ENCODE results near the gene FAHD1. TPM values are rescaled to one million over a fixed set of nuclear protein-coding genes. Genes with fewer than 3 reads are reported as not detected.

The FAHD1 gene
- total and polyA plus RNA-seq, 2 donors from 2014 or later = 36.4 to 108 TPM

- H3K4me1 ChIP-seq (ENCODE audit: control insufficient read depth in 2 of 3, insufficient read depth in 2 of 3, low read depth in 1 of 3, low read length in 3 of 3) = peaks cover 0 to 4% (median 4%) of the 10 kb centered on the region in 3 donors
- H3K27ac ChIP-seq (ENCODE audit: low read depth in 2 of 2, low read length in 2 of 2) = no peak overlapping the region
- peak in 2 of 5 donors; percentile 36 to 70 for DNase-seq
- TF ChIP-seq CTCF (IDR thresholded peaks at IDR 0.05; ENCODE audit: borderline replicate concordance, extremely low read depth, insufficient read depth) = no peak
- no peak overlapping the region for H3K4me3 ChIP-seq (ENCODE audit: low read length in 3 of 3)
- intact Hi-C loops (cut with DNase I) = no loop called here
- no peak overlapping the region for H3K9ac ChIP-seq (ENCODE audit: low read length in 3 of 3)
- H3K9me3 ChIP-seq (ENCODE audit: control insufficient read depth in 2 of 3, insufficient read depth in 1 of 3, low read length in 3 of 3) = no peaks in the 10 kb centered on the region
- FAIRE-seq = no peak
- no peaks in the 10 kb centered on the region for H3K36me3 ChIP-seq (ENCODE audit: control insufficient read depth in 2 of 3, insufficient read depth in 3 of 3, low read length in 3 of 3)
- H3K27me3 ChIP-seq (ENCODE audit: control insufficient read depth, insufficient read depth, low read length) = no peaks in the 10 kb centered on the region
Measured at GRCh38 chr16:1788095-1788707, 38.8 kb upstream of the FAHD1 start.

- Histone ChIP-seq H3K27me3 (ENCODE audit: control insufficient read depth, insufficient read depth, low read length) (no peaks in the 10 kb centered on the region), H3K36me3 (ENCODE audit: control insufficient read depth in 2 of 3, insufficient read depth in 3 of 3, low read length in 3 of 3) (no peaks in the 10 kb centered on the region), H3K9ac (ENCODE audit: low read length in 3 of 3) (no peak overlapping the region), H3K27ac (ENCODE audit: low read depth in 2 of 2, low read length in 2 of 2) (no peak overlapping the region), H3K4me1 (ENCODE audit: control insufficient read depth in 2 of 3, insufficient read depth in 2 of 3, low read depth in 1 of 3, low read length in 3 of 3) (peaks cover 0 to 4% (median 4%) of the 10 kb centered on the region in 3 donors), H3K4me3 (ENCODE audit: low read length in 3 of 3) (no peak overlapping the region), H3K9me3 (ENCODE audit: control insufficient read depth in 2 of 3, insufficient read depth in 1 of 3, low read length in 3 of 3) (no peaks in the 10 kb centered on the region)
- FAIRE-seq (no peak), DNase-seq (peak in 1 of 5 donors; percentile 59)
- no peak for TF ChIP-seq CTCF (IDR thresholded peaks at IDR 0.05; ENCODE audit: borderline replicate concordance, extremely low read depth, insufficient read depth)
- intact Hi-C loops (cut with DNase I) = no loop called here
Measured at GRCh38 chr16:1788708-1789100, 38.3 kb upstream of the FAHD1 start.

- Histone ChIP-seq H3K27me3 (ENCODE audit: control insufficient read depth, insufficient read depth, low read length) (no peaks in the 10 kb centered on the region), H3K9me3 (ENCODE audit: control insufficient read depth in 2 of 3, insufficient read depth in 1 of 3, low read length in 3 of 3) (no peaks in the 10 kb centered on the region), H3K36me3 (ENCODE audit: control insufficient read depth in 2 of 3, insufficient read depth in 3 of 3, low read length in 3 of 3) (no peaks in the 10 kb centered on the region), H3K9ac (ENCODE audit: low read length in 3 of 3) (no peak overlapping the region), H3K27ac (ENCODE audit: low read depth in 2 of 2, low read length in 2 of 2) (no peak overlapping the region), H3K4me1 (ENCODE audit: control insufficient read depth in 2 of 3, insufficient read depth in 2 of 3, low read depth in 1 of 3, low read length in 3 of 3) (no peaks in the 10 kb centered on the region), H3K4me3 (ENCODE audit: low read length in 3 of 3) (no peak overlapping the region)
- TF ChIP-seq CTCF (IDR thresholded peaks at IDR 0.05; ENCODE audit: borderline replicate concordance, extremely low read depth, insufficient read depth) = no peak
- no peak for FAIRE-seq
- intact Hi-C loops (cut with DNase I) = no loop called here
- peak in 2 of 5 donors; percentile 39 to 74 for DNase-seq
Measured at GRCh38 chr16:1789643-1790045, 37.4 kb upstream of the FAHD1 start.

- intact Hi-C loops (cut with DNase I) = no loop called here
- Histone ChIP-seq H3K9ac (ENCODE audit: low read length in 3 of 3) (no peak overlapping the region), H3K4me1 (ENCODE audit: control insufficient read depth in 2 of 3, insufficient read depth in 2 of 3, low read depth in 1 of 3, low read length in 3 of 3) (no peaks in the 10 kb centered on the region), H3K4me3 (ENCODE audit: low read length in 3 of 3) (no peak overlapping the region), H3K9me3 (ENCODE audit: control insufficient read depth in 2 of 3, insufficient read depth in 1 of 3, low read length in 3 of 3) (no peaks in the 10 kb centered on the region), H3K36me3 (ENCODE audit: control insufficient read depth in 2 of 3, insufficient read depth in 3 of 3, low read length in 3 of 3) (no peaks in the 10 kb centered on the region), H3K27me3 (ENCODE audit: control insufficient read depth, insufficient read depth, low read length) (no peaks in the 10 kb centered on the region), H3K27ac (ENCODE audit: low read depth in 2 of 2, low read length in 2 of 2) (no peak overlapping the region)
- no peak for TF ChIP-seq CTCF (IDR thresholded peaks at IDR 0.05; ENCODE audit: borderline replicate concordance, extremely low read depth, insufficient read depth)
- FAIRE-seq (no peak), DNase-seq (no peak)
Measured at GRCh38 chr16:1790261-1790610, 36.8 kb upstream of the FAHD1 start.

Measured in kidney (tissue), 14 donors.